ENCODE measurements around the gene AMPH.

The AMPH gene

DNA sequence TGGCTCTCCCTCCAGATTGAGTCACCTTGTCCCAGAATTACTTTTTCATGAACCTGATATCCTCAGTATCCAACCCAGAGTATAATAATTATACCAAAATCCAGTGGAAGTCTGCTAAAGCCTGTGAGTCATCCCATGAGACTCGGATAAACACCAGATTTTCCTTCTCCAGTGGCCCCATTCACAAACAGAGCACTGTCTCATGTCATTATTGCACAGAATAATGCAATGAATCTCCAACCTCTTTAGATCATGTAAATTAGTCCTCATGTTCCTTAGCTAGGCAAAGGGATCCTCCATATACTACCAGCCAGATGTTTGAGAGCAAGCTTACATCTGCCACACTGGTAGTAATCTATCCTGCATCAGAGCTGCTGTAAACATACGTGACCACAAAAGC lies 89.0 kb downstream of the AMPH start:
- no peak for DNase-seq (ENCODE audit: low read depth)

DNA sequence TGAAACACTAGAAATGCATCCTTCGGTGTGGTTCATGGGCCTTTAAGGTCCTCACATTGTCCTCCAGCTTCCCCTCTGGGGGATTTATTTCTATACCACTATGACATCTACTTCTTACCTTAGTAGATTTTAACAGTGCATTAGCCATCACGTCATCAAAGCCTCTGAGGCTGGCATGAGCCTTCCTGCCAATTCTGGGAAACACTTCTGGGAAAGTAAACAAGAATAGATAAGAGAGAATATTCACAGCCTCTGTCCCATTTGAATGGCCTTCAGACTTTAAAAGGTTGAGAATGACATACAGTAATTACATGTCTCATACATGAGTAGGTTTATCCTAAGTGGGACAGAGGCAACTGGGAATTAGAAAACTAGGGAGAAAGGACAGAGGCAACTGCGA lies 89.7 kb downstream of the AMPH start:
- no peak for DNase-seq (ENCODE audit: low read depth)

DNA sequence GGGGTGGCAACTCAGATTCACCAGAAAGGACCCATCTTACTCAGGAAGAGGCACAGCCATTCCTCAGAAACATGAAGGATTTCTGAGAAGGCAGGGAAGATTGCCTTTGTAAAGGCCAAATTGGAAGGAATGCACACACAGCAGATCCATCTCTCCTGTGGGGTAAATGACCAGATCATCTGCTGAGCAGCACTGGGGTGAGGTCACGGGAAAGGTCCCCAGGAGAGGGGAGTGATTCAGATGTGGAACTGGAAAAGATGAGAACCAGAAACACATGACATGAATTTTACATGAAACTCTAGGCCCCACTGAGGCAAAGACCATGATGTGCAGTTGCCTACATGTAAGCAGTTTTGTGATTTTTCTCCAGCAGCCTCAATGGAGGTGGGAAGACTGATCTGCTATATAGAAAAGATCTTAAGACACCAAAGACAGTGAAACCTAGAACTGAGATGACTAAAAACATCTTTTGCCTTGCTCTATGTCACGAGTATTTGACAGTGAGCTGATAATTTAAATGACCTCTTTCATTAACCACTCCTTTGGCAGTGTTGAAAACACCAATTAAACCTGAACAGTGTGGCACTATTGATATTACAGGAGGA lies 91.6 kb downstream of the AMPH start:
- DNase-seq (ENCODE audit: low read depth): no peak

DNA sequence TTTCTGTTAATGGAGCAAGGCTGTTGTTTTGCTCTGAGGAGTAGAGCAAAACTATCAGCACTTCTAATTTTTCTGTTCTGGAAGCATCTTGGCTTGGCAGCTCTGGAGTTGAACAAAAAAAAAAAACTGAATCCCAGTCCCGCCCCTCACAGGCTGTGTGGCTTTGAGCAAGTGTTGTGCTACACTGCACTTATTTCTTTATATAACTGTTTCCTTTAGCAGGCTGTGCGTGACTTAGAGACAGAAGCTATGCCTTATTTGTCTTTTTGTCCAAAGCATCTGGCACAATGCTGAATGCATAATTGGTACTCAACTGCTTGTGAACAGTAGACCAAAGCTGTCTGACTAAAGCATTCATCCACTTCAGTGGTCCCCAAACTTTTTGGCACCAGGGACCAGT lies 96.1 kb downstream of the AMPH start:
- DNase-seq (ENCODE audit: low read depth): no peak

DNA sequence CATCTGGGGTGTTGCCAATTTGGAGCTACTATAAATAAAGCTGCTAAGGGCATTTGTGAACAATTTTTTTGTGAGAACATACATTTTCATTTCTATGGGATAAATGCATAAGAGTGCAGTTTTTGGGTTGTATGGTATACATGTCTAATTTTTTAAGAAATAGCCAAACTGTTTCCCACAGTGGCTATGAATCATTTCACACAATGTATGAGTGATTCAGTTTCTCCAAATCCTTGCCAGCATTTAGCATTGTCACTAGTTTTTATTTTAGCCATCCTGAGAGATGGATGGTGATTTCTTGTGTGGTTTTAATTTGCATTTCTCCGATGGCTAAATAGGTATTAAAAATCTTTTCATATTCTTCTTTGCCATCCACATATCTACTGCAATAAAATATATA lies 105.3 kb downstream of the AMPH start:
- no peak for DNase-seq (ENCODE audit: low read depth)

DNA sequence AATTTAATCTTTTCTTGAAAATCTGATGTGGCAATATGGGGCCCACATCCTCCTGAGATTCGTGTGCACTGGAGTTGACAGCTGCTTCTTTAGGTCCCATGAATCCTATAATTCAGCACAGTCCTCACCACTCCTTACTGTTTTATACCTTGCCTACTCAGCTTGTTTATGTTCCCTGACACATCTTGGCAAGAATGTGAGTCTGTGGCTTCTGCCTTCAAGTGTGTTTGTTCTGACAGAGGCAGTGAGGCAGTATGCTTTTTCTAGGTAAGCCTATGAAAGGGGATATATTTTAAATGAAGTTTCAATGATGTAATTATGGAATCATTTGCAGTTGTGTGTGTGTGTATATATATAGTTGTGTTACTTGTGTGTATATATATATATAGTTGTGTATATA lies 106.4 kb downstream of the AMPH start:
- DNase-seq (ENCODE audit: low read depth): no peak

DNA sequence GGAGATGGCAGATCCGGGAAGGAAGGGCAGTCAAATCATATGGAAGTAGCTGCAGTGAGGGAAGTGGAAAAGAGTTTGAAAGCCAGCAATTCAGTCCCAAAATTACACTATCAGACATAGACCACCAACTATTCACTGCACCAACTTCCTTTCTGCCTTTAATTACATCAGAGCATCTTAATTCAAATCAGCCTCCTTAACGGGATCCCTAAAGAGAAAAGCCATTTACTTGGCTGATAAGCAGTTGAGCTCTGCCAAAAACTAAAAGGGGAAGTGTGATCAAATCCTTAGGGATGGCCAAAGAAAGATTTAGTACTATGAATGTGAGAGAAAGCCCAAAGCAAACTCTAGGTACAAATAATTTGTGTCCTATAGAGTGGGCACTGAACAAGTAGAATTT lies 110.4 kb downstream of the AMPH start:
- DNase-seq (ENCODE audit: low read depth): no peak

DNA sequence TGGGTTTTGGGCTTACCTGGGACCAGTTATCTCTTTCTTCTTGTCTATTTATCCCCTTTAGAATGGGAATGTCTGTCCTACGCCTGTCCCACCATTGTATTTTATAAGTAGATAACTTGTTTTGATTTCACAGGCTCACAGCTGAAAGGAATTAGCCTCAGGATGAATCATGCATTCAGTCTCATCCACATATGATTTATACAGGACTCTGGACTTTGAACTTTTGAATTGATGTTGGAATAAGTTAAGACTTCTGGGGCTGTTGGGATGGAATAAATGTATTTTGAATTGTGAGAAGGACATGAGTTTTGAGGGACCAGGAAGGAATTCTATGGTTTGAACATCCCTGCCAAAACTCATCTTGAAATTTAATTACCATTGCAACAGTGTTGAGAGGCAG lies 112.6 kb downstream of the AMPH start:
- DNase-seq (ENCODE audit: low read depth): no peak

DNA sequence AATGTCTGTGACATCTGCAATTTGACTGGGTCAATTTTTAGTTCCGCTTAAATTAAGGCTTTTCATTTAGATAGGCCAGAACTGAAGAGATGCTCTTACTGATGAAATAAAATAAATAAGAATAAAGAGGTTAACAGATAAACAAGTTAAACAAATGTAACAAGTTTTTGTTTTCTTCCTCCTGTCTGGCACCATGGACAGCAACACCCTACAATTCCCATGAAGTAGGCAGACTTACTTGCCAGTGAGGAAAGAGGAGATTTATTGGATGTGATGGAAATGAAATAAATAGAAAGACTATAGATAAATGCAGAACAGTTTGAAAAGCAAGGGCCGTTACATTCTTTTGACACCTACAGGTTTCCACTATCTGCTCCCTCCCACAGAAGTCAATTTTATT lies 118.5 kb downstream of the AMPH start:
- no peak for DNase-seq (ENCODE audit: low read depth)

DNA sequence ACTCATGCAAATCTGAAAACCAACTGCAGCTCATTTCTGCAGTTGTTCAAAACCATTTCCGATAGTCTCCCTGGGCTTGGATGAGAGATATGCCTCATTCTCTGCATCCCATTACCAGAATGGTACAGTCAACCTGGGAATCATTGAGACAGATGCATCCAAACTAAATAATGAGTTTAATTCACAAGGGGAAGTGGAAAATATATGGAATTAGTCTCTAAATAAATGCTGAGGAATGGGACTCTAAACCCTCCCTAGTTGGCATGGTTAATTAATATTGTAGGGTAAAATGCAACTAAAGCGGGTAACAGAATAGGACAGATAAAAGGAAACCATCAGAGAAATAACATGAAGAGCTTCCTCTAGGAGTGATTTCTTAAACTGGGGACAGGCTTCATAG lies 118.9 kb downstream of the AMPH start:
- no peak for DNase-seq (ENCODE audit: low read depth)

DNA sequence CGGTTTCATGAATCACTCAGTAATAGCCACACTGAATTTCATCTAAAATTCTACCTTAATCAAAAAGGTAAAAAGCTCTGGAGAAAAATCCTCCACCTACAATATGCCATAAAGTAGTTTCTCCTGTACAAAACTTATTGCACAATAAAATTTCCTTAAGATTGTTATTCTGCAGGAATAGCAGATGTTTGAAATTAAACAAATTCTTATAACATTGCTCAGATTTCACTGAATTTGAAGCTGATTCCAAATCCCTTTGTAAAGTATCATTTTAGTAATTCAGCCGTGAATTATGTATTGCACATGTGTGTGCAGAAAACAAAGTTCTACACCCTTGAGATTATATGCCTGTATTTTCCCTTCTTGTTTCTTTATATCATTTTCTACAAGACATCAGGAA lies 123.8 kb downstream of the AMPH start:
- no peak for DNase-seq (ENCODE audit: low read depth)

DNA sequence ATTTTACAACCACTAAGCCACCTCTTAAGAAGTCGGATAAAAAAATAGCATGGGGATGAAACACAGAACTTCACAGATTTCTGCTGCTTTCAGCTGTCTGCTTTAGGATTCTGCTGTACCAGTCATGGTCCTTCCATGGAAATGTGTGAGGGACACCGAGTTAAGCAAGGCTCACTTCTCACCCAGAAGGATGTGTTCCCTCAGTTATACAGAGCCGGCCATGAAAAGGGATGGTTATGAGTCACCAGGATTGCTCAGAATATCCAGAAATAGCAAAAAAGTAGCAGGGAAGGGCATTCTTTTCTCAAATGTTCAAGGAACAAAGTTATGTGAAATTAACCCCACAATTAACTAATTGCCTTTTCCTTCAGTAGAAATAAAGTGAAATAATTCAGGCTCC lies 124.4 kb downstream of the AMPH start:
- DNase-seq (ENCODE audit: low read depth): no peak

DNA sequence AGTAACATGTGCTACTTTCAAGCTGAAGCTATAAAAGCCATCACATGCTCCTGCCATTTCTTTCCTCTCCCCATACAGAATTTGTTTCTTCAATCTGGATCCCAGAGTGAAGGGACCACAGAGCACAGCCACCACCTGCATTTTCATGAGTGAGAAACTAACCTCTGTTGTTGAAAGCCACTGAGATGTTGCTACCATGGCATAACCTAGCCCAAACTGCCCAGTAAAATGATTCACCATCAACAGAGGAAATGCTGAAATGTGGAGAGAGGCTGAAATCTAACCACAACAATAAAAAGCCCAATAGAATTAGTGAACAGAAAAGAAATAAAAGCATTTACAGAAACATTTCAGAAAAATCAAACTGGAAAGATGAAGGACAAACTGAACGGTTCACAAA lies 125.2 kb downstream of the AMPH start:
- DNase-seq (ENCODE audit: low read depth): no peak

DNA sequence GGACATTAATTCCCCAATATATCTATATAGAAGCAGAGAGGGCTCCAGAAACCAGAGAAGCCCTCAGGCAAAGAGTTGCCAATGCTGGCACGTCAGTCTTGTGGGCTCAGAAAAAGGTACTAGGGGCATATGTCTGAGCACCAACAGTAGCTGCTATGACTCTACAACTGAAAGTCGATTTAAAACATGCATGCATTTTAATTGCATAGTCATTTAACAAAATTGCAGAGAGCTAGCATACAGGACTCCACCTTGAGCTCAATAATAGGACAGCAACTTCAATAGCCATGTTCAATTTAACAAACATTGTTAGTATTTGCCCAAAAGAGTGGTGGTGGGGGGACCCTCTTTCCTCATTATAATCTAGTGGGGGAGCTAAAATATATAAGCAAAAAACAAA lies 126.5 kb downstream of the AMPH start:
- no peak for DNase-seq (ENCODE audit: low read depth)

DNA sequence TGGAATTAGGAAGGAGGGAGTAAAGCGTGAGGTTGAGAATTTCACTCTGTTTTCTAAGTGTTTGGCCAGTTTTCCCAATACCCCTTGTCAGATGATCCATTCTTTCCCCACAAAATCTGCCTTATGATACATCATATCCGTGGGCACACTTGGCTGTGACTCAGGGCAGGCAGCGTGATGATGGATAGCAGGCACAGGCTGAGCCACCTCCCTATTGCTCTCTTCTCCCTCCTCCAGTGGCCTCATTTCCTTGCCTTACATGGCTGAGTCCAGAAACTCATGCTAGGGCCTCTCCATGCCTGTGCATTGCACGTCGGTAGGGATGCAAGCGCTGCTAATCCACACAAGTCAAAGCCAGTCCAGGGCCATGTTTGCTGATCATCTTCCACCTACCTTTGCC lies 128.3 kb downstream of the AMPH start:
- no peak for DNase-seq (ENCODE audit: low read depth)

DNA sequence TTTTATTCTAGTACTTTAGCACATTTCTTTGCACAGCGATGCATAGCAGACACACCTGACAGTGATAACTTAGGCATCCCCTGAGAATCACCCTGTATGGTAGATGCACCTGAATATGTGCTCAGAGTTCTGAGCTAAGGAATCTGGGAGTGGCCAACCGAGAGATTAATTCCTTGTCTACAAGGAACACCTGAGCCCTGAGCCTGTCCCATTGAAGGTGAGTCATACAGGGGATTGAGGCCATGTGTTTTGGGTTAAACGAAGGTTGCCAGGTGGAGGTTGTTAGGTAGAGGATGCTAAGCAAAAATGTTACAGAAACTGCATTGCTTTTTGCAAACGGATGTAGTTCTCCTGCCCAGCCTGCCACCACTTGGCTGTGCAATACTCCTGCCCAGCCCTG lies 128.9 kb downstream of the AMPH start:
- DNase-seq (ENCODE audit: low read depth): no peak

DNA sequence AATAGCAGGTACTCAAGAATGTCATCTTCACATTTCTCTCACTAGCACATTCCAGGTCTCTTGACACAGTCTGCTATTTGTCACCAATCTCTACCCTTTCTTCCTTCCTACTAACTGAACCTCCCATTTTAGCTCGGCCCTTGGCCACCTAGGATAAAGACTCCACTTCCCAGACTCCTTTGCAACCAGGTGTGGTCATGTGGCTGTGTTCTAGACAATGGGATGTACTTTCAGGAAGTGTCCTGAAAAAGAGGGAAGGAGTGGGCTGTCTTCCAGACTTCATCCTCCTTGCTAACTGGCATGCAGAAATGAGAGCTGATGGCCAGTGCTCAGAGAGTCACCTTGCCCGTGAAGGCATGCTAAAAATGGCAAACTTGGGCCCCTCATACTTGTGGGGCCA lies 139.2 kb downstream of the AMPH start:
- DNase-seq (ENCODE audit: low read depth): no peak

DNA sequence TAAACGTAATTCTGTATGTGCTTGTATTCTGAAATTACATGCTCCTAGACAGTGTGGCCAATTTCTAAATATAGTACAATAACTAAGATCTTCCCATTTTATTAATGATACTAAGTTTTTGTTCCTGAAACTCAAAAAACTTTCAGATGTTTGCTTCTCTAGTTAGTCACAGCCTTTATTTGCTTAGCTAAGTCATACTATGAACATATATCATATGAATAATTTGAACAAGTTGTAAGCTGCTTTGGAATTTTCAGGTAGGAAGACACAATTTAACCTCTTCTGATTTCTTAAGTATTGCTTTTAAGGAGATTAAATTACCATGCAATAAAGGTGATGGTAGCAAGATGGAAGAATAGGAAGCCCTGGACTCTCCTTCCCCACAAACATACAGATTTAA lies 148.7 kb downstream of the AMPH start:
- no peak for DNase-seq (ENCODE audit: low read depth)

DNA sequence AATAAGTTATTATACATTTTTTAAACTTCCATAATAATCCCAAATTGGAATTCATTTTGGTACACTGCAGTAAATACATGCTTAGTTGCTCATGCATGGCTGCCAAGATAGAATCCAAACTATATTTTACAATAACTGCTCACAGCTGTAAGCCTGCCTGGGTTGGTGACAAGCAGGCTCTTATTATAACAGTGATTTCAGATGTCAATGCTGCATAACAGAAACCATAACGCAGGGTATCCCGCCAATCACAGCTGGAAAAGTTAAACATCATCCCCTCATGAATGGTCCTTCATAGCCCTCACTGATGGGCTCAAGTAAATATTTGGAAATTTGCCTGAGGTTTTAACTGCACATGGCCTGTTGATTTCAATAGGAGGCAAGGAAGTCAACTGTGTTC lies 149.8 kb downstream of the AMPH start:
- no peak for DNase-seq (ENCODE audit: low read depth)

DNA sequence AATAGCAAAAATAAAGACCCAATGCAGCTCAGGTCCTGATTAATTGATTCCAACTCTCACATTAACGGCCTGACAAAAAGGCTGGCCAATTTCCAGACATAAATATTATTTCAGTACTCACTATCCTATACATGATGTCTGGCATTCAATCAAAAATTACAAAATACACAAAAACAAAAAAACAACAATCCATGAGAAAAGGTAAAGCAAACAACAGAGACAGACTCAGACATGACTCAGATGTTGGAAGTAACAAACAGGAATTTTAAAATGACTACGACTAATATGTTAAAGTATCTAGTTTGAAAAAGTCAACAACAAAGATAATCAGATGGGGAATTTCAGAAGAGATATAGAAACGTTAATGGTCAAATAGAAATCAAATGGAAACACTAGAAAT lies 152.8 kb downstream of the AMPH start:
- no peak for DNase-seq (ENCODE audit: low read depth)

DNA sequence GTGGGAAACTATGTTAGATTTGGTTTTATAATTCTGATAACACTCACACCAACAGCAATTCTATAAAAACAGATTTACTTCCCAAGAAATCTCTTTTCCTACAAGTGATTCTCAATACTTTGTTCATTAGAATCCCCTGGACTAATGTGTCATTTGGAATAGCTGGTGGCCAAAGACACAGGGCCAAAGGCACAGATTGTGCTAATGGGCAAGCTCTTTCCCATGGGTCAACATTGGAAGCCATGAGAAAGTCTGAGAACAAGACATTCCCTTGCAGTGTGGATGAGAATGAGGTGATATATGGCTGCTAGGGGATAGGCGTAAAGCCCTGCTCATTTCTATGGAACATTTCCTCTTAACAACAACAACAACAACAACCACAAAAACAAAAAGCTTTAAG lies 153.8 kb downstream of the AMPH start:
- no peak for DNase-seq (ENCODE audit: low read depth)

DNA sequence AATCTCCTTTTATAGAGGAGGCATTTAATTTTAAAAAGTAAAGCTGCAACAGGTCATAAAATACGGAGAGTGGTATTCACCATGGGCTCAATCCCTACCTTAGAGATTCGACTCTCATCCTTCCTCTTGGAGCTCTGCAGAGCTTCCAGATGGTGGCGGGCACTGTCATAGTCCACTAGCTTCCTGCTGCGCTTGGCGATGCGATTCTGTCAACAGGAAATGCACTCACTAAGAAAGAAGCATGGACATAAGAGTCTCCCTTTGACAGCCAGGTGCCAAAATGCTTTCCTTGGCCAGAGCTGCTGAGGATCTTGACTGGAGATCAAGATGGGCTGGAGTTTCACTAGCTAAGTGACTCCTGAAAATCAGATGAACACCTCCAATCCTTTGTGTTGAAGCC lies 154.4 kb downstream of the AMPH start:
- DNase-seq (ENCODE audit: low read depth): no peak

DNA sequence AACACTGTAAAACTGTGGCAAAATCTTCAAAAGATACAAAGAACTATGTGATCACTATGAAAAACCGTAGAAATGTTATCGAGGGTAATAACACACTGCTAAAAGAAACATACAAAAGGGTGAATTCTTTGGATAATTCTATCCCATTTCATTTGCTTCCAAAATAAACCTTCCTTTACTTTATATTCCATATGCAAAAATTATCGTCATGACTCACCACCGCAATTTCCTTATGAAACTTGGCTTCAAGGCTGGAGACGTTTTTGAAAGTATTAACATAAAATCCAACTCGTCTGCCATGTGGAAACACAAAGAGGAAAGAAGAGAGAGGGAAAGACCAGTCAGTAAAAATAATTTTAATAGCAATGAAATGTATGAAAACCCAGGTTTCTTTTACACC lies 165.2 kb downstream of the AMPH start:
- no peak for DNase-seq (ENCODE audit: low read depth)

DNA sequence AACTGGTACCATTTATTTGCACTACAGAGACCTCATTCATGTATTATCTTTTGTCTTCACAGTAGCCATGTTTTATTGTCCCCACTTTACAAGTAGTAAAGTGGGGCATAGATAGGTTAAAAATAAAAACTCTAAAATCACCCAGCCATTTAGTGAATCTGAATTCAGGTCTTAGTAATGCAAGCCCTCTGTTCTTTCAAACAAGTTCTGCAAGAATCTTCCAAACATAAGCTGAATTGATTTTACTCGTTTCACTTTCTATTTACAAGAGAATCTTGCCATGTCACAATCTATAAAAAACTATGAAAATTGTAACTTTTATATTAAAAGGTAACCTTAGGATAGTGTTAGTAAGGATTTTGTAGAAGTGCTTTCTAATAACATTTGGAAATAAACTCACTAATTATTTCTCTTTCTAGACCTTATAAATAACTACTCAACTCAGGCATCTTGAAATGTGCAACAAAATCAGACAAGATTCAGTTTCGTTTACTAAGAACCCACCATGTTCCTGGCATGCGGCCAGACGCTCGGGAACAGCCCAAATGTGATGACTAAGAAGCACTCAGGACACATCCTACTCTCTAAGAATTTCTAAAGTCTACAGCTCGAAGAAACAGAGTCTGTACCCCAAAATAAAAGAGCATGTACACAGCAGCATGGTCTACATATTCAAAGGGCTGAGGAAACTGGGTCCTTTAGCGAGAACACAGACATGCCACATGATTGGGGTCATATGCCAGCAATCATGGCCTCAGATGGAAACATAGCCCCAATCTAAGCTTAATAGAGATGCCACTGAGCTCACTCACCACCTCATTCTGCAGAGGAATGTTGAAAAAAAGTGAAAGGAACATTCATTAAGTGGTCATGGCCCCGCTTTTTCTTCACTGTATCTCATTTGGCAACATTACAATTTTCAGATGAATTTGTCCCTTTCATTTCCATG lies 167.6 kb downstream of the AMPH start:
- DNase-seq (ENCODE audit: low read depth): peak; percentile 37
